Erythroblast (primary cell): ENCODE results near the gene ANKRD12.

Experiments used
- DNase-seq, 2 experiments: peaks; one replicate each; lab custom pipeline; 2025; lab: John Stamatoyannopoulos, UW
- GATA1 ChIP-seq: IDR thresholded peaks from 2 replicates; pipeline ENCODE4 v1.6.1; 2011; ENCODE audit warnings: low read depth, mild to moderate bottlenecking, control low read depth, low read length, moderate library complexity
- POLR2A ChIP-seq: IDR thresholded peaks from 2 replicates; pipeline ENCODE4 v1.6.1; 2011; ENCODE audit warnings: mild to moderate bottlenecking, low read length

The ANKRD12 gene

DNA sequence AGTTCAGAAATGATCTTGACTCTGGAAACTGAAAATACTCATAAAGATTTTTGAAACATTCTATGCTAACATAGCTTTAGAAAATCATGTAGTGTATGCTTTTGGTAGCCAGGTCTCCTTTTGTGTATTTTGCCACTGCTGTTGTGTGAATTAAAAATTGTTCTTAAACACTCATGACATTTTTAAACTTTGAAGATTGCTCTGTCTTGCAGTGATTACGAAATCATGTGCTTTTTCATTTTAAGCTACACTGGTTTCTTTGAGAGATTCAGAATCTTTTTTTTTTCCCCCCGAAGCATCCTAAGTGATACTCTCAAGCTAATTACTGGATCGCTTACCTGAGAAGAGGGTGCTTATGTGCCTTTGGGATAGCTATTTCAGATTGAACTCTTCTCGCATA lies 60.0 kb downstream of the ANKRD12 start:
- TF ChIP-seq POLR2A (no peak), GATA1 (no peak)

DNA sequence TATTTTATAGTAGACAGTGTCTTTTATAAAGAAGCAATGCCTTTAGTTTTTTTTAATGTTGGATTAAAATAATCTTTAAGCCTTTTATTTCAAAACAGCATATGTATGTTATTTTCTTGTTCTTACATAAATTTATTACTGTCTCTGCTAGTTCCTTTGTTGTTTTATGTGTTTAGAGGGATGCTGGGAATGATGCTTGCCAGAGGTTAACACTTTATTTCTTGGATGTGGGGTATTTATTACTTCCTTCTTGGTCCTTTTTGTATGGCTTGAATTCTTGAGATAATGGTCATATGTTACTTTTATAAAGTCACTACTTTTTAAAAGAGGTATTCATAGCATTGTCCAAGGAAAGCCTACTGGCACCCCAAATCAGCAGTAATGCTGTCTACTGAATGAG lies 63.1 kb downstream of the ANKRD12 start:
- no peak for DNase-seq
- TF ChIP-seq POLR2A (no peak), GATA1 (no peak)

More for the DNA sequence above, 60.0 kb downstream of the ANKRD12 start:
- no peak for DNase-seq

GRCh38 chr18:9201224-9201623 lies 64.6 kb downstream of the ANKRD12 start:
- DNase-seq, result no peak
- TF ChIP-seq POLR2A (no peak), GATA1 (no peak)

DNA sequence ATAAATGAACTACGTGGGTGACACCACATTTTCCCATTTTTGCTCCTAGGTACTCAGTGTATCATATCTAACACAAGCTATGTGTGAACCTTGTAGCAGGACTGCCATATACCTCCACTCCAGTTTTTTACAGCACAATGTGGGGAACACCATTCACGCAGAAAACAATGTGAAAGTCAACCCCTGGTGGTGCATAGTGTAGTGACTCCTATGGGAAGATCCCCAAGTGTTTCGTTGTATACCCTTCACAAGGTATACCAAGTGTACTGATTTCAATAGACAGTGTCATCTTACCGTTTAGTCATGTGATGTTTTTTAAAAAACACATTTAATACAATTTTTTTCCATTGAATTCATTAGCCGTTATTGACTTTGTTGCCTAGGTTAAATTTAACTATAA lies 68.1 kb downstream of the ANKRD12 start:
- no peak for TF ChIP-seq GATA1

DNA sequence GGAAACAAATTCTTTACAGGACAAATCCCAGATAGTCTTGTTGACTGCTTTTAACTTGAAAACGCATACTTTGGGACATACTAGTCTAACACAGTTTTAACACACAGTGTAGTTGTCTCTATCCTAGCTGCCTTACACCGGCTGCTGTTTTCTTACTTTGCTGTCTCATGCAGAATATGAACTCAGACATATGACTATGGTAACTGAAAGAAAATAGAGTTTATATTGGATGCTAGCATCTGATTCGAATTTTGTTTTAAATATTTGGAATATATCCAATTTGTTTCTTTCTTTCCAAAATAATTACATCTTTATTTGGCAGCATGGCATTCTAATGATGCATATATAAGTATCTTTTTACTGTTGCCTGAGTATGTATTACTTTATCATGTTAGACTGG lies 69.8 kb downstream of the ANKRD12 start:
- no peak for DNase-seq
- TF ChIP-seq GATA1 (no peak), POLR2A (no peak)

More for the DNA sequence above, 68.1 kb downstream of the ANKRD12 start:
- no peak for DNase-seq

- TF ChIP-seq POLR2A (no peak), GATA1 (no peak)
- DNase-seq, result no peak
Observed at GRCh38 chr18:9209279-9209678, 72.7 kb downstream of the ANKRD12 start.

GRCh38 chr18:9210966-9211365 lies 74.4 kb downstream of the ANKRD12 start:
- no peak for TF ChIP-seq GATA1
- no peak for TF ChIP-seq POLR2A

GRCh38 chr18:9211955-9212354 lies 75.4 kb downstream of the ANKRD12 start:
- no peak for DNase-seq
- TF ChIP-seq GATA1 (no peak), POLR2A (no peak)

More at GRCh38 chr18:9210966-9211365, 74.4 kb downstream of the ANKRD12 start:
- no peak for DNase-seq

GRCh38 chr18:9215221-9215933 lies 78.8 kb downstream of the ANKRD12 start:
- DNase-seq, result no peak
- TF ChIP-seq POLR2A, result no peak
- TF ChIP-seq GATA1, result no peak

- DNase-seq, result no peak
- TF ChIP-seq POLR2A, result no peak
- no peak for TF ChIP-seq GATA1
Observed at GRCh38 chr18:9216459-9216858, 79.9 kb downstream of the ANKRD12 start.

GRCh38 chr18:9217743-9218451 lies 81.3 kb downstream of the ANKRD12 start:
- TF ChIP-seq GATA1 (no peak), POLR2A (no peak)
- DNase-seq, result no peak

- no peak for DNase-seq
- TF ChIP-seq POLR2A (no peak), GATA1 (no peak)
Observed at GRCh38 chr18:9221040-9221439, 84.5 kb downstream of the ANKRD12 start.

- no peak for DNase-seq
- TF ChIP-seq POLR2A (no peak), GATA1 (no peak)
Observed at GRCh38 chr18:9221661-9222060, 85.1 kb downstream of the ANKRD12 start.

- no peak for DNase-seq
- TF ChIP-seq GATA1, result no peak
- no peak for TF ChIP-seq POLR2A
Observed at GRCh38 chr18:9223356-9223755, 86.8 kb downstream of the ANKRD12 start.
